ENCODE results near the gene CCDC34. TPM values are rescaled to one million over a fixed set of nuclear protein-coding genes. Genes with fewer than 3 reads are reported as not detected.

Gene CCDC34
- total and polyA plus RNA-seq, 2 of the 8 experiments (the other 6 are each of a cell fraction or from before 2014, with no cell fraction given): 7.7 to 24.3 TPM

DNA sequence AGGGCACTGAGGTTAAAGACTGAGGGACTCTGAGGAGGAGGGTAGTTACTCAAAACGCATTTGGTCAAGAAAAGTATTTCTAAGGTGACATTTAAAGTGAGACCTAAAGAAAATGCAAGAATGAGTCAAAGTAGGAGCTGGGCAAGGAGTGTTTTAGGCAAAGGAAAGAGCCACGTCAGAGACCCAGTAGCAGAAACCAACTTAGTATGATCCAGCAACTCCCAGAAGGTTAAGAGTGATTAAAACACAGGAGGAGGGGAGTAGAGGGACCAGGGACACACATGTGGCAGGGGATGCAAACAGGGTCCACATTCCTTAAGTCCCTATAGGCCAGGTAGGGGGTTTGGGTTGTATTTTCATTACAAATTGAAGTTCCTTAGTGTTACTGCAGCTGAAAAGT lies 24.3 kb upstream of the CCDC34 start:
- no peak overlapping the region for H2BK20ac ChIP-seq (ENCODE audit: low read length)
- no peak overlapping the region for H3K23ac ChIP-seq (ENCODE audit: insufficient read length)
- no peaks in the 10 kb centered on the region; the same call in 1 of the 2 replicates for H3K23me2 ChIP-seq (ENCODE audit: low read depth, low read length)
- peaks cover 0 to 2% of the 10 kb centered on the region in 2 experiments for H4K20me1 ChIP-seq (replicated peaks in 1 of 2; ENCODE audit: control insufficient read depth in 1 of 2, insufficient read depth in 2 of 2, low read length in 2 of 2)
- H3K14ac ChIP-seq (ENCODE audit: insufficient read length): no peak overlapping the region
- H2BK12ac ChIP-seq (ENCODE audit: low read depth, low read length): no peak overlapping the region
- H3K4me1 ChIP-seq (replicated peaks in 1 of 4; ENCODE audit: control insufficient read depth in 3 of 4, insufficient read depth in 4 of 4, low read length in 3 of 4): peaks cover 4 to 15% (median 9%) of the 10 kb centered on the region in 4 experiments; a peak in 5 of 7 replicates
- H3K56ac ChIP-seq (replicated peaks; ENCODE audit: insufficient read length, low read depth, low read length): no peak overlapping the region
- TF ChIP-seq KDM1A (IDR thresholded peaks at IDR 0.05; ENCODE audit: borderline replicate concordance, low read length): no peak
- peak; percentile 52 for FAIRE-seq
- H3K4ac ChIP-seq (replicated peaks; ENCODE audit: insufficient read length, low read depth, low read length): no peak overlapping the region
- H2AFZ ChIP-seq (ENCODE audit: low read length): no peak overlapping the region
- 21% methylated on average over 2 of the region's 2 CpGs; no CpG with 5 or more reads in 1 of the 2 experiments for WGBS, 2 experiments (ENCODE audit: extremely low coverage in 1 of 2, insufficient coverage in 1 of 2, insufficient read length in 1 of 2, insufficient replicate concordance in 2 of 2, low coverage in 1 of 2, low lambda C conversion rate in 2 of 2, missing lambda C conversion rate in 1 of 2)
- no peak overlapping the region for H2BK5ac ChIP-seq (ENCODE audit: low read depth, low read length)
- ChIA-PET CTCF (ENCODE audit: partially characterized antibody) (interaction anchor here (0.5 to 2.4 kb wide), 2 partner anchors 98 to 103 kb away, joined by 3 to 10 read pairs; no protein-coding TSS in a partner anchor), POLR2A (ENCODE audit: partially characterized antibody) (interaction anchor here (1.6 kb wide), 1 partner anchor 13 kb away, joined by 3 read pairs; no protein-coding TSS in a partner anchor)
- H3K36me3 ChIP-seq (ENCODE audit: control insufficient read depth in 2 of 4, insufficient read depth in 4 of 4, low read length in 3 of 4): peaks cover 0 to 71% (median 19%) of the 10 kb centered on the region in 4 experiments; a peak in 7 of 8 replicates
- H4K91ac ChIP-seq (replicated peaks; ENCODE audit: insufficient read length, low read length): no peak overlapping the region
- no peaks in the 10 kb centered on the region for H3K79me1 ChIP-seq (ENCODE audit: low read depth, low read length)
- no peak overlapping the region for H2BK120ac ChIP-seq (replicated peaks; ENCODE audit: low read depth, low read length)
- no peak overlapping the region for H4K5ac ChIP-seq (ENCODE audit: insufficient read length, low read depth, low read length)
- no peak overlapping the region for H2BK15ac ChIP-seq (ENCODE audit: low read length)
- H3K4me2 ChIP-seq (ENCODE audit: insufficient read depth in 1 of 2, low read depth in 2 of 2, low read length in 2 of 2): no peak overlapping the region
- H3K27ac ChIP-seq (ENCODE audit: low read depth, low read length): no peak overlapping the region
- no peak overlapping the region for H3K9ac ChIP-seq (replicated peaks in 1 of 4; ENCODE audit: extremely low read depth in 1 of 4, low read depth in 3 of 4, low read length in 3 of 4)
- no peak overlapping the region for H3K18ac ChIP-seq (ENCODE audit: extremely low read depth, low read length)
- H3K27me3 ChIP-seq (replicated peaks in 1 of 4; ENCODE audit: control insufficient read depth in 3 of 4, extremely low read depth in 1 of 4, insufficient read depth in 3 of 4, low read length in 3 of 4): no peaks in the 10 kb centered on the region
- peaks cover 0 to 20% of the 10 kb centered on the region in 2 experiments; a peak in 2 of 4 replicates for H3K79me2 ChIP-seq (ENCODE audit: control insufficient read depth in 1 of 2, insufficient read depth in 2 of 2, low read length in 2 of 2)
- H3K9me3 ChIP-seq (ENCODE audit: insufficient read depth in 2 of 2, low read depth in 1 of 2, low read length in 1 of 2): no peaks in the 10 kb centered on the region
- H3K4me3 ChIP-seq (ENCODE audit: extremely low read depth in 1 of 4, insufficient read depth in 2 of 4, low read depth in 3 of 4, low read length in 4 of 4): no peak overlapping the region
- H2AK5ac ChIP-seq (ENCODE audit: low read depth, low read length): no peak overlapping the region
- no peak for DNase-seq (ENCODE audit: low read depth in 1 of 2, low spot score in 2 of 2)
- H4K8ac ChIP-seq (ENCODE audit: extremely low read depth, insufficient read depth, low read length): no peak overlapping the region

Measured in H1 (cell line).